Measurements from ENCODE around the gene DNAJC11.

Gene DNAJC11

GRCh38 chr1:6631058-6631457, 70.6 kb downstream of the DNAJC11 start:
- no peaks in the 10 kb centered on the region for H3K9me3 ChIP-seq
- peaks cover 49 to 91% (median 87%) of the 10 kb centered on the region in 3 donors for H3K36me3 ChIP-seq
- intact Hi-C loops (cut with DNase I; ENCODE audit: low total_unique reads): loop anchor here (10.0 kb wide), 1 partner anchor 46 kb away; no protein-coding TSS in a partner anchor
- no peak overlapping the region for H3K4me3 ChIP-seq
- H3K27me3 ChIP-seq: no peaks in the 10 kb centered on the region
- DNase-seq: no peak
- TF ChIP-seq CTCF (IDR thresholded peaks at IDR 0.05): no peak
- peaks cover 0 to 26% (median 14%) of the 10 kb centered on the region in 4 donors for H3K4me1 ChIP-seq
- H3K27ac ChIP-seq: no peak overlapping the region

GRCh38 chr1:6630027-6630426, 71.6 kb downstream of the DNAJC11 start:
- no peak overlapping the region for H3K27ac ChIP-seq
- DNase-seq: no peak
- H3K9me3 ChIP-seq: no peaks in the 10 kb centered on the region
- peaks cover 49 to 80% (median 78%) of the 10 kb centered on the region in 3 donors for H3K36me3 ChIP-seq
- H3K27me3 ChIP-seq: no peaks in the 10 kb centered on the region
- intact Hi-C loops (cut with DNase I; ENCODE audit: low total_unique reads): loop anchor here (10.0 kb wide), 1 partner anchor 45 kb away; no protein-coding TSS in a partner anchor
- TF ChIP-seq CTCF (IDR thresholded peaks at IDR 0.05): no peak
- peaks cover 0 to 26% (median 16%) of the 10 kb centered on the region in 4 donors for H3K4me1 ChIP-seq
- no peak overlapping the region for H3K4me3 ChIP-seq

- H3K27ac ChIP-seq: no peak overlapping the region
- intact Hi-C loops (cut with DNase I; ENCODE audit: low total_unique reads): no loop called here
- H3K4me3 ChIP-seq: no peak overlapping the region
- H3K36me3 ChIP-seq: peaks cover 39 to 70% (median 68%) of the 10 kb centered on the region in 3 donors
- DNase-seq: no peak
- no peaks in the 10 kb centered on the region for H3K9me3 ChIP-seq
- TF ChIP-seq CTCF (IDR thresholded peaks at IDR 0.05): no peak
- peaks cover 0 to 34% (median 20%) of the 10 kb centered on the region in 4 donors for H3K4me1 ChIP-seq
- H3K27me3 ChIP-seq: no peaks in the 10 kb centered on the region
Observed at GRCh38 chr1:6628971-6629479, 72.6 kb downstream of the DNAJC11 start.

DNA sequence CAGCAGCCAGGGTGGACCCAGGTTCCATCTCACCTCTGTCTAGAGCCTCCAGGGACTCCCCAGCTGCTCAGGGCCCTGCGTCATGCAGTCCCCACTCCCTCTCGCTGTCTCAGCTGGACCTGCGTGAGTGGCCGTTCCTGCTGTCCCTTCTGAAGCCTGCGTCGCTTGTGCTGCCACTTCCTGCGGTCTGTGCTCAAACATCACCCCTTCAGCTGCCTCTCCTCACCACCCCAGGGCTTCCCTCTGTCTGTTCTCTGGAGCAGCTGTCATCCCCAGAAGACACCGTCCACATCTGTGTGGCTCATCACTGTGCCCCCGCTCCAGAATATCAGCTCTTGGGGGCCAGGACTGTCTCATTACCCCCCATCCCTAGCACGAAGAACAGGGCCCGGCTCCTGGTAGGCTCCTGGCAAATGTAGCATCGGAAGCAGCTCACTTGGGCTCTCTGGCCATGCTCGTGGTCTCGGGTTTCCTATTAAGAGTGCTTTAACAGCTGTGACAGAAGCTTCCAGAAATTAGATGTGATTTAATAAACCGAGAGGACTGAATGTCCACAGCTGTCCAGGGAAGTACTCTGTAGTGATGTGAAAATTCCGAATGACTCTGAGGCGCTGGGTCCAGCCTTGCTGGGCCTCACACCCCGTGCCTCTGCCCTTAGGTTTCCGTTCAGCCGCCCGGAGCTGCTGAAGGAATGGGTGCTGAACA, 73.6 kb downstream of the DNAJC11 start:
- Histone ChIP-seq H3K27ac (no peak overlapping the region), H3K36me3 (peaks cover 28 to 60% (median 58%) of the 10 kb centered on the region in 3 donors), H3K27me3 (no peaks in the 10 kb centered on the region), H3K4me1 (peaks cover 0 to 38% (median 21%) of the 10 kb centered on the region in 4 donors), H3K9me3 (no peaks in the 10 kb centered on the region), H3K4me3 (no peak overlapping the region)
- no peak for DNase-seq
- intact Hi-C loops (cut with DNase I; ENCODE audit: low total_unique reads): no loop called here
- no peak for TF ChIP-seq CTCF (IDR thresholded peaks at IDR 0.05)

DNA sequence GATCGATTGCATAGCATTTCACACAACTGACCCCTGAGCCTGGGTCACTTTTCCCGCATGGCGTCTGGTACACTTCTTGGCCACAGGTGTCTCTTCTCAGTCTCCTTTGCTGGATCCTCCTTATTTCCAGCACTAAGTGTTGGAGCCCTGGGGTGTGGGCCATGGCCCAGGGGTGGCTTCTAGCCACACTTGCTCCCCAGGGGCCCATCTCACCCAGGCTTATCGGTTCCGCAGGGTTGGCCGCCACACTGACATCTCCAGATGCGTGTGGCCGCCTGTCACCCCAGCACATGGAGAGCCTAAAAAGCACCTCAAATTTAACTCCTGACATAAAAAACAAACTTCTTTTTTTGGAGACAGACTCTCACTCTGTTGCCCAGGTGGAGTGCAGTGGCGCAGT, 74.6 kb downstream of the DNAJC11 start:
- no peak for TF ChIP-seq CTCF (IDR thresholded peaks at IDR 0.05)
- Histone ChIP-seq H3K27ac (no peak overlapping the region), H3K4me1 (peaks cover 0 to 42% (median 21%) of the 10 kb centered on the region in 4 donors), H3K36me3 (peaks cover 20 to 58% (median 53%) of the 10 kb centered on the region in 3 donors), H3K27me3 (no peaks in the 10 kb centered on the region), H3K9me3 (no peaks in the 10 kb centered on the region), H3K4me3 (no peak overlapping the region)
- intact Hi-C loops (cut with DNase I; ENCODE audit: low total_unique reads): no loop called here
- DNase-seq: no peak

All from tibial artery (tissue), 4 donors.